Measurements from ENCODE around the gene SEMA3A. TPM values are rescaled to one million over a fixed set of nuclear protein-coding genes. Genes with fewer than 3 reads are reported as not detected.

SEMA3A gene
- total RNA-seq, 2 donors from 2014 or later: 0.68 to 1.1 TPM

- Histone ChIP-seq H3K4me3 (no peak overlapping the region), H3K4me1 (ENCODE audit: control insufficient read depth in 1 of 2, low read depth in 2 of 2) (peaks cover 0 to 6% of the 10 kb centered on the region in 2 donors), H3K27me3 (replicated peaks; ENCODE audit: insufficient read depth) (no peaks in the 10 kb centered on the region), H3K27ac (no peak overlapping the region), H3K9me3 (no peaks in the 10 kb centered on the region), H3K36me3 (no peaks in the 10 kb centered on the region)
- ATAC-seq (ENCODE audit: insufficient number of reproducible peaks, low FRiP score, low read depth) (no peak), DNase-seq (ENCODE audit: low spot score) (no peak)
- TF ChIP-seq CTCF (IDR thresholded peaks at IDR 0.05): no peak
Observed at GRCh38 chr7:84113906-84114850, 80.4 kb downstream of the SEMA3A start.

GRCh38 chr7:84113286-84113685 is 81.3 kb downstream of the SEMA3A start:
- Histone ChIP-seq H3K4me1 (ENCODE audit: control insufficient read depth in 1 of 2, low read depth in 2 of 2) (peaks cover 0 to 6% of the 10 kb centered on the region in 2 donors), H3K27ac (no peak overlapping the region), H3K36me3 (no peaks in the 10 kb centered on the region), H3K27me3 (replicated peaks; ENCODE audit: insufficient read depth) (no peaks in the 10 kb centered on the region), H3K9me3 (no peaks in the 10 kb centered on the region), H3K4me3 (no peak overlapping the region)
- no peak for TF ChIP-seq CTCF (IDR thresholded peaks at IDR 0.05)
- ATAC-seq (ENCODE audit: insufficient number of reproducible peaks, low FRiP score, low read depth): no peak
- DNase-seq (ENCODE audit: low spot score): no peak

GRCh38 chr7:84112771-84113170 is 81.8 kb downstream of the SEMA3A start:
- Histone ChIP-seq H3K4me3 (no peak overlapping the region), H3K9me3 (no peaks in the 10 kb centered on the region), H3K27me3 (replicated peaks; ENCODE audit: insufficient read depth) (no peaks in the 10 kb centered on the region), H3K27ac (no peak overlapping the region), H3K36me3 (no peaks in the 10 kb centered on the region), H3K4me1 (ENCODE audit: control insufficient read depth in 1 of 2, low read depth in 2 of 2) (peaks cover 0 to 6% of the 10 kb centered on the region in 2 donors)
- DNase-seq (ENCODE audit: low spot score) (no peak), ATAC-seq (ENCODE audit: insufficient number of reproducible peaks, low FRiP score, low read depth) (no peak)
- no peak for TF ChIP-seq CTCF (IDR thresholded peaks at IDR 0.05)

- H3K27ac ChIP-seq: no peak overlapping the region
- ATAC-seq (ENCODE audit: insufficient number of reproducible peaks, low FRiP score, low read depth): no peak
- H3K4me1 ChIP-seq (ENCODE audit: control insufficient read depth in 1 of 2, low read depth in 2 of 2): peaks cover 0 to 6% of the 10 kb centered on the region in 2 donors
- no peak overlapping the region for H3K4me3 ChIP-seq
- no peaks in the 10 kb centered on the region for H3K36me3 ChIP-seq
- H3K27me3 ChIP-seq (replicated peaks; ENCODE audit: insufficient read depth): no peaks in the 10 kb centered on the region
- no peak for DNase-seq (ENCODE audit: low spot score)
- no peak for TF ChIP-seq CTCF (IDR thresholded peaks at IDR 0.05)
- H3K9me3 ChIP-seq: no peaks in the 10 kb centered on the region
Observed at GRCh38 chr7:84111842-84112241, 82.7 kb downstream of the SEMA3A start.

- no peak for TF ChIP-seq CTCF (IDR thresholded peaks at IDR 0.05)
- Histone ChIP-seq H3K27ac (no peak overlapping the region), H3K27me3 (replicated peaks; ENCODE audit: insufficient read depth) (no peaks in the 10 kb centered on the region), H3K4me3 (no peak overlapping the region), H3K9me3 (no peaks in the 10 kb centered on the region), H3K4me1 (ENCODE audit: control insufficient read depth in 1 of 2, low read depth in 2 of 2) (peaks cover 0 to 6% of the 10 kb centered on the region in 2 donors), H3K36me3 (no peaks in the 10 kb centered on the region)
- ATAC-seq (ENCODE audit: insufficient number of reproducible peaks, low FRiP score, low read depth) (no peak), DNase-seq (ENCODE audit: low spot score) (no peak)
Observed at GRCh38 chr7:84110400-84110799, 84.2 kb downstream of the SEMA3A start.
